Activated CD4-positive, alpha-beta T cell treated with anti-CD3 and anti-CD28 coated beads, Interleukin-2, amount 50 U/mL, for 48 hours (primary cell): ENCODE data around the gene UFD1.
A peak's percentile ranks its signal among the peaks of the same experiment; 100 is the strongest.

Experiments used
- DNase-seq, 2 experiments: peaks; one replicate each; pipeline ENCODE4 v3.0.0-alpha.2; 2020

Gene UFD1

DNA sequence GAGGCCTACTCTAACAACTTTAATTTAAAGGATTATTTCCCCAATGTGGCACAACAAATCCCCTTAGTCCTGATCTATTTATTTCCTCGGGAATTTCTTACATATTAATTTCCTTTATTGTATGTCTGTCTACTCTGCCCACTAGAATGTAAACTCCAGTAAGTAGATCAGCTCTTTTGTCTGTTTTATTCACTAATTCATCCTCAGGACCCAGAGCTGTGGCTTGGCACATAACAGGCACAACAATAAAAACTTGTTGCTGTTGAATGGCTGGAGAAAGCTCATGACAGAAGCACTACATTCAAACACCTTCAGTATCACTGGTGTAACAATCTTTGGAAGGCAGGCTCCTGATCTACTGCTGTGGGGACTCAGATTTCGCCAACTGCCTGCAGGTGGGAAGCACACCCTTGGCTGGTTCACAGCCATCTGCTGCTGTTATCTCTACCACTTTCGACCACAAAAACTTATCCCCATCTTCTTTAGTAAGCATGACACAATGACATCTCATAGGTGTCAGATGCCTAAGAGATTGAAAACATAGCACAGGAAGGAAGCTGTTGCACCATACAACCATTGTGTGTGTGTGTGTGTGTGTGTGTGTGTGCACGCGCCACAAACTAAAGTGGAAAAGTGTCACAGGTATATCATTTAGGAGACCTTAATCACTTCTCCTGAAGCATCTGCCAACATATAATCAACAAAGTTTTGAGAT, 59.4 kb downstream of the UFD1 start:
- peak; percentile 32 to 54 for DNase-seq

DNA sequence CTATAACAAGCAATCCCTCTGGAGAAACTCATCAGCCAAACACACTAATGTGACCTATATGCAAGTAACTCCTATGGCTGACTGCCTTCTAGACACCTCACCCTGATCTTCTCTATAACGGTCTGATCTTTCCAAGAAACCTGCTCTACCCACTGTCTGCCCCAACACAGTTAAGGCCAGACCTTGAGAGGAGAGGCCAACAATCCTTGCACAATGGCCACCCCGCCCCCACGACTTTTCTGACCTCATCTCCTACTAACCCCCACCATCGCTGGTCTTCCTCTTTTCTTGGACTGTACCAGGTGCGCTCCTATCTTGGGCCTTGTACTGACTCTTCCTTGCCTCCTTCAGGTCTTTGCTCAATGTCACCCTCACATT, 59.9 kb downstream of the UFD1 start:
- DNase-seq, result no peak

DNA sequence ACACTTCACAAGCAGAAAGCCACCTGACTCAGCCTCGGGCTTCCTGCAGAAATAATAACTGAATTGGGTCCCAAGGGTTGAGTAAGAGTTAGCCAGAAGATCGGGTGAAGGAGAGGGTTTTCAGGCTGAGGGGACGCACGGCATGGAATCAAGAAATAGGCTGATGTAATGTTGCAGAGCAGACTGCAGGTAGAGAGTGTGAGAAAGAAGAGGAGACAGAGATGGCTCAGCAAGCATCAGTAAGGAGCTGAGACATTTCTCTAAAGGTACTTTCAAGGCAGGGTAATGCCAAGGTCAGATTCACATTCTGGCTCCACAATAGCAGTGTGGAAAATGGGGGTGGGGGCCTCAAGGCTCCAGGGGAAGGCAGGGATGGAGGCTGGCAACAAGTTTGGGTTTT, 66.1 kb downstream of the UFD1 start:
- no peak for DNase-seq

DNA sequence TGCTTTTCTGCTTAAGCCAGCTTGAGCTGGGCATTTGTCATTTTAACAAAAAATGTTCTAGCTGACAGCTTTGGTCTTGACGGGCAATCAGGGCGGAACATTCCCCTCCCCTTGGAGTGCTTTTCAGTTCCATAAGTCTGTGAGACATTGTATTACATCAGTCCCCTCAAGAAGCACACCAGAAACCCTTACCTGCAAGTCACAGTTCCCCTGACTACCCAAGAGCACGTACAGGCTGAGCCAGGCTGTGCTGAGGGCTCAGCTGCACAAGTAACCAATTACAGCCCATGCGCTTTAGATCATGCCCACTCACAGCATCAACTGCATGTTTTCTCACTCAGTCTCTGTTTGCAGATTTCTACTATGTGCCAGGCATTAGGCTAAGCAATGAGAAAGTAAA, 66.5 kb downstream of the UFD1 start:
- no peak for DNase-seq

DNA sequence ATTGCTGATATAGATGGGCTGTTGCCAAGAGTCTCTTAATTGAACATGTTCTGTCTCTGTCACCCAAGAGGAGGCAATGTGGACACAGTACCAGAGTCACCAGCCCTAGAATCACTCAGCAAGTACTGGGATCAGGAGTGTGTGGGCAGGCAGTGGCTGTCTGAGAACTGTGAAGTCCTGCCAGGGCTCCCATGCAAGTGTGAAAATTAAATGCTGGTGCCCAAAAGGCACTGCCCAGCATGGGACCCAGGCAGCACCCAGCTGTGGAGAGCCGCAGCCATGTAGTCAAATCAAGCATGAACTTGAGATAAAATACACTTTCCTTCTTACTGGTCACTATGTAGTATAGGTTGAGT, 67.3 kb downstream of the UFD1 start:
- DNase-seq, result no peak

DNA sequence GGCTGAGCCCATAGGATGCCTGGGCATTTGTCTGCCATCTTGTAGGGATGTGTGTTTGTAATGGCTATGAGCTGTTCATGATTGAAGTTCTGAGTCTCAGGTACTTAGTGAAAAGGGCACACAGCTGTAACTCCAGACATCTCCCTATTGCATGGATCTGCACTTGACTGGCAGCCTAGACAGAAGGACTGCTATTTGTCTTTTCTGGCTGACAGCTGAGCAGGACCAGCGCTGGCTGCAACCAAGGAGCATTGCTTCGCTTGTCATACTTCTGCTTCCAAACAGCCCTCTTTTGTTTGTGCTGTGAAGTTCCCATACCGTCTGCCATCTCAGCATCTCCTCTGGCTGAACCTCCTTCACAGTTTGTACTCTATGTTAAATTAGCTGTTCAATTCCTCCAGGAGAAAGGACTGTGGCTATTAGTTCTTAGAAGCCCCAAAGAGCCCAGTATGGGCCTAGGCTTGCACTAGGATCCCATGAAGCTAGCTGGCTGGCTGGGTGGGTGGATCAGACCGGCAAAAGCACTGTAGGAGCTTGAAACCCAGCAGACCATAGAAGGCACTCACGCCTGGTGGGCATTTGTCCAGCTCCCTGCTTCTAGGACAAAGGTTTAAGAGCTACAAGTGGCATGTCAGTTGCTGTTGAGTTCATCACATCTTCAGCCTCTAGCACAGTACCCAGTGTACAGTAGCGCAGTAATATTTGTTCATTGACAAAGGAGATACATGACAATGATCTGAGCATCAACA, 67.9 kb downstream of the UFD1 start:
- no peak for DNase-seq

DNA sequence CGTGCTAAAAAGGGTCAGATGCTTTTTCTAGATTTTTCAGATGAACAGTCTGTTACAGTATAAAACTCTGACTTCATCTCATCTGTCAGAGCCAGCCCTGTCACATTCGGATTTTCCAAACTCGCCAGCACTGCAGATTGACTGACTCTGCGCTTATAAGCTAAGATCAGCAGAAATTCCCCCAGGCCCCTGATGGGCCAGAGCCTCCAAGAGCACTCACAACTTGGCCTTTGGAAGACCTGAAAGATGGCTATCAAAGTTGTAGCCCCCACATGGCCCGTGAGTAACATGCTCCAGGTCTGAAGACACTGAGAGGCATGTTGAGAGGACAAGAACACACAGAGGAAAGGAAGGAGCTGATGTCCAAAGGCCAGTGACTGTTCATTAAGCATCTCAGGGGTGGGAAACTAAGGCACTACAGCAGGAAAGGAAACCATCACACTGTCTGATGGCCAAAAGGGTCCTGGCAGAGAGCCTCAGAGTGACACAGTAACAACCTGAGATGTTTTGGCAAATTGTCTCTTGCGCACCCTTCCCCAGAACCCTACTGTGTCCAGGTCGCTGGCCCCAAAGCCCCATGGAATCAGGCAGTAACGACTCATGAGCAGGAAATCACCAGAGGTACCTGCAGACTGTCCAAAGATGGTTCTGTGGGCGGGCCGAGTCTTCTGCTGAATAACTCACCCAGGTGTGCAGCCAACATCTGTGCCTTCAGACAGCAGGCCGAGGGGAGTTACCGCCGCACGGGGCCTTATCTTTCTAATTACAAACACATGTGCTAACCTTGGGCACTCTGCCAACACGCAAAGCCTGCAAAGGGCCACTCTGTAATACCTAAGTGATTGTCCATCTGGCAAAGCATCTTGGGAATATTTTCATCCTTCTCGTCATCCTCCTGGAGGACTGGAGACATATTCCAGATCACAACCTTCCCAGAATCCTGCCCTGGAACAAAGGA, 71.1 kb downstream of the UFD1 start:
- DNase-seq, result no peak

DNA sequence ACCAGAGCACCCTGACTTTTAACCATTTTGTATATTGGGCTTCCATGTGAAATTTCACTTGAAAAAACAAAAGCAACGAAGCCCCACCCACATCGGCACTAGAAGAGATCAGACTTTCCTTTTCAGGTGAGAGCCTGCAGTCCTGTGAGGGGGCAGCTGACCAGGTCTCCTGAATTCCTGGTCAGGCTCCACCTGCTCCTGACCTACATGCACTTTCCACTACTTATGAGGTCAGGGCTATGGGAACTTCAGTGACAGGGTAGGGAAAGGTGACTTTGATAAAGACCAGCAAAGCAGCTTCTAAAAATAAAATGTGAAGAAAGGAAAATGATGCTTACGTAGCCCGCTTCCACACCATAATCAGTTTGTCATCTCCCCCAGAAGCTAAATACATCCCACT, 72.1 kb downstream of the UFD1 start:
- no peak for DNase-seq

DNA sequence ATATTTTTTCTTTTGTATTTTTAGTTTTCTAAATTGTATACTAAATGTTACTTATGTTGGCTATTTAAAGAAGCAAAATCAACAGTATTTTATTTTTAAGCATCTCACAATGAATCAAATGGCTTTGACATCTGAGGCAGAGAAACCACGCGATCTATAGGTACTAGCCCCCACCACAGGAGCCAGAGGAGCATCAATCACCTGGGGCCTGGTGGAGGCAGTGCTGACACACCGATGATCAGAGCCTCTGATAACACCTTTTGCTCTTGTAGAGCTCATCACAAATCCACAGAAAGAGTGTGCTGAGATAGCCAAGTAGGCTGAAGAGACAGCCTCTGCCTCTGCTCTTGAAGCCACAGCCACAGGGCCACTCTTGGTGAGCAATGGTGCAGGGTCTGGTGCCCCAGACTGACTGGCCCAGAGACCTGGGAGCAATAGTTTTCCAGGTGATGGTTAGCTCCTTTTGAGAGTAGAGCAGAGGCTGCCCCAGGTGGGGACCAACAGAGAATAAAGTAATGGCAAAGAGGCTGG, 72.6 kb downstream of the UFD1 start:
- no peak for DNase-seq

DNA sequence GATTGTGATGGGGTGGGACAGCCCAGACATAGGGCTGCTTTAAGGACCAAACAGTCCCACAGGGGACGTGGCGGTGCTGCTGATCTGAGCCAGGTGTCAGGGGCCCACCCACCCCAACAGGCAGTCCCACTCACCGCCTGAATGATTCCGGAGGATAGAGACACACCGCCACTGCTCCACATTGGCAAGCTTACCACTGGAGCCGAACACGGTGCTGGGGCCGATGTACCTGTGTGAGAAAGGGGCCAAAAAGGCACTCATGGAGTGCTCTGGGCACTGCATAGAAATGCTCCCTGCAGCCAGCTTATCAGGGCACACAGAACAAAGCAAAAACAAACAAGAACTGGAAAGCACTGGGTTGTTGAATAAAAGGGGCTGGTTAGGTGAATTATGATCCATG, 73.3 kb downstream of the UFD1 start:
- DNase-seq, result no peak

DNA sequence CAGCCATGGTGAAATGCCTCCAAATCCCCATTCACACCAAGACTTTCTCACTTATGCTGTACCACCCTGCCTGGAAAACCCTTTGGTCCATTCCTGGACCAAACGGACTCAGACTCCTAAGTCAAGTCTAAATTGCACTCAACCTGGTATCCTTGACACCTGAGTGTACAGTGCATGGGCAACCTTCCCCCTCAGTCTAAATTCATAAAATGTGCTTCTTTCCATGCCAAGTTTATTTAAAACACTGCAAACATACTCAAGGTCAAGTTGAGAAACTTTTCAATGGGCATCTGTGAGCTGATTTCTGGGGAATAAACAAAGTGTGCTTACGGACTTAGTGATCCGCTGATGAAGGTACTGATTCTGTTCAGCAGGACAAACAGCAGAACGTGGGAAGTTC, 73.9 kb downstream of the UFD1 start:
- no peak for DNase-seq

DNA sequence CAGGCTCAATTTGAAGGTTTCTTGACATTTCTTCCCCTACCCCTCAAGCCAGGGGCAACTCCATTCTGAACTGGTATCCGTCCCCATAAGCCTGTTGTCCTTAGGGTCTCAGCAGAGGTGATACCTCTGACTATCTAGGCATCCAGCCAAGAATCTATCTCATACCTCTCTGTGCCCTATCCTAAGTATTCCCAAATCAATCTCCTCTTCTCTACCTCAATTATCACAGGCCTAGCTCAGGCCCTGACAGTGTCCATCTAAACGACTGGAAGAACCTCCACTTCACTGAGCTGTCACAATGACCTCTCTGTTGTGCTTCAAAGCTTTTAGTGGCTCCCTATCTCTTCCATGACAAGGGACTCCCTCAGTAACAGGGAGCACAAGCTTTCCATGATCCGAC, 74.3 kb downstream of the UFD1 start:
- no peak for DNase-seq

DNA sequence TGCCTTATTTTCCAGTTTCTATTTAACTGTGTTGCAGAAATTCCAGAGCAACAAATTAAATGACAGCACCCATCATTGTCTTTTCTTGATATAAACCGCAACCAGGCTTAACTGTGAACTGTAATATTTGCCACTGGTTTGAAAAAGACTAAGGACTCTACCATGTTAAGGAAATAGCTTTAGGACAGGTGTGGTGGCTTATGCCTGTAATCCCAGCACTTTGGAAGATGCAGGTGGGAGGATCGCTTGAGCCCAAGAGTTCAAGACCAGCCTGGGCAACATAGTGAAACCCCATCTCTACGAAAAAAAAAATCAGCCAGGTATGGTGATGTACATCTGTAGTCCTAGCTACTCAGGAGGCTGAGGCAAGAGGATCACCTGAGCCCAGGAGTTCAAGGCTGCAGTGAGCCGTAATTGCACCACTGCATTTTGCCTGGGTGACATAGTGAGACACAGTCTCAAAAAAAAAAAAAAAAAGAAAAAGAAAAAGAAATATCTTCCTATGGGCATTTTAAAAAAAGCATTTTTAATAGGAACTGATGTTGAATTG, 76.3 kb downstream of the UFD1 start:
- no peak for DNase-seq

DNA sequence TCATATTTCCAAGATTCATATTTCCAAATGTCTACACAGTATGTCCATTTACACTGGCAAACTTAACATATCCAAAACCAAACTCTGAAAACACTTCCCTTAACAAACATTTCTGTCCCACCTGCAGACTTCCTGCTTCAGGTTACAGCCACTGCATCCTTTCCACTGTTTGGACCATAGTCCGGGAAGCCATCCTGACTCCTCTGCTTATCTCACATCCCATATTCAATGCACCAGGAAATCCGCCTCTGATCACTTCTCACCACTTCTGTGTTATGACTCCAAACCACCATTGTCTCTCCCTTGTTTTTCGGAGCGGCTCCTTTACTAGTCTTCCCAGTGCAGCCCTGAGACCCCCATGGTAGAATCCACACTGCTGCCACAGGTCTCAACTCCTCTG, 77.5 kb downstream of the UFD1 start:
- no peak for DNase-seq

DNA sequence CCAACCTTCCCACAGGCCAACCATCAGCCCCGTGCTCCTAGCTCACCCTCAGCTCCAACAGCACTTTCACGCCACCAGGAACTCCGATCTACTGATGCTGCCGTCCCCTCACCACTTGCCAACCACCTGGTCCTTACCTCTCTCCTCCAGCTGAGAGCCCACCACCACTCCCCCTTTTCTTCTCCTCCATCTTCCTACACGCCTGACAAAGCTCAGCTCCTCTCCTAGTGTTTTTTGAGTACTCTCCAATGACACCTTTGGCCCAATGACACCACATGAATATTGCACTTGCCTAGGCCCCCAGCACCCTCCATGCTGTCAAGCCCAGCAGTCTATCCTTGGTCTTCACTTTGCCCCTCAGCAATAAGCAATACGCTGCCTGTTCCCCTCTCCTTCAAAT, 78.1 kb downstream of the UFD1 start:
- DNase-seq, result no peak
